Memory B cell (primary cell): ENCODE measurements around the gene NTN3.

Experiments used
- ATAC-seq: fragments of 150-1000 bp; cut with Tn5 transposase; 2 replicates; pipeline ENCODE4 v1.10.0; 2021; ENCODE audit warnings: low read depth, mild to moderate bottlenecking, moderate library complexity
- DNase-seq, 2 donors: peaks; one replicate each; pipeline ENCODE4 v3.0.0; 2022; ENCODE audit warnings: low spot score in 2 of 2
- H3K27ac Mint-ChIP-seq: one replicate; pipeline ENCODE4 v1.8.0; 2022; ENCODE audit warnings: mild to moderate bottlenecking, moderate library complexity, mixed read lengths
- H3K27me3 Mint-ChIP-seq: one replicate; pipeline ENCODE4 v1.8.0; 2022; ENCODE audit warnings: mixed read lengths
- H3K36me3 Mint-ChIP-seq: one replicate; pipeline ENCODE4 v1.8.0; 2022; ENCODE audit warnings: mild to moderate bottlenecking, mixed read lengths
- H3K4me1 Mint-ChIP-seq: one replicate; pipeline ENCODE4 v1.8.0; 2022; ENCODE audit warnings: mixed read lengths
- H3K4me3 Mint-ChIP-seq: one replicate; pipeline ENCODE4 v1.8.0; 2022; ENCODE audit warnings: mild to moderate bottlenecking, moderate library complexity, mixed read lengths
- H3K9me3 Mint-ChIP-seq: one replicate; pipeline ENCODE4 v1.8.0; 2022; ENCODE audit warnings: mixed read lengths

Gene NTN3

GRCh38 chr16:2512735-2513404 lies 41.8 kb downstream of the NTN3 start:
- H3K27me3 Mint-ChIP-seq = no peaks in the 10 kb centered on the region
- H3K4me1 Mint-ChIP-seq = peaks cover 57% of the 10 kb centered on the region
- peak overlapping the region; percentile 94 for H3K27ac Mint-ChIP-seq
- no peaks in the 10 kb centered on the region for H3K9me3 Mint-ChIP-seq
- H3K4me3 Mint-ChIP-seq = peak overlapping the region; percentile 94
- DNase-seq (no peak), ATAC-seq (peak; percentile 3)
- H3K36me3 Mint-ChIP-seq = peaks cover 7% of the 10 kb centered on the region

GRCh38 chr16:2513405-2514332 lies 42.6 kb downstream of the NTN3 start, which contains the start of gene ATP6V0C:
TSS of gene ATP6V0C (plus strand) at chr16:2513952. CDS start at chr16:2514104, 152 bp downstream.
- DNase-seq = peak; percentile 92 to 94

GRCh38 chr16:2514333-2515179 lies 43.5 kb downstream of the NTN3 start:
- Mint-ChIP-seq H3K4me3 (peak overlapping the region; percentile 94), H3K9me3 (no peaks in the 10 kb centered on the region), H3K4me1 (peaks cover 54% of the 10 kb centered on the region), H3K27me3 (no peaks in the 10 kb centered on the region), H3K27ac (peak overlapping the region; percentile 94), H3K36me3 (peaks cover 10% of the 10 kb centered on the region)
- no peak for DNase-seq
- ATAC-seq = peak; percentile 1

More at GRCh38 chr16:2513405-2514332, 42.6 kb downstream of the NTN3 start, which contains the start of gene ATP6V0C:
- H3K36me3 Mint-ChIP-seq = peaks cover 7% of the 10 kb centered on the region
- peak within 1 kb of the TSS; percentile 94 for H3K4me3 Mint-ChIP-seq
- H3K4me1 Mint-ChIP-seq = peaks cover 51% of the 10 kb centered on the region
- H3K27me3 Mint-ChIP-seq = no peaks in the 10 kb centered on the region
- peak within 1 kb of the TSS; percentile 94 for H3K27ac Mint-ChIP-seq
- no peaks in the 10 kb centered on the region for H3K9me3 Mint-ChIP-seq
- peak; percentile 77 for ATAC-seq

DNA sequence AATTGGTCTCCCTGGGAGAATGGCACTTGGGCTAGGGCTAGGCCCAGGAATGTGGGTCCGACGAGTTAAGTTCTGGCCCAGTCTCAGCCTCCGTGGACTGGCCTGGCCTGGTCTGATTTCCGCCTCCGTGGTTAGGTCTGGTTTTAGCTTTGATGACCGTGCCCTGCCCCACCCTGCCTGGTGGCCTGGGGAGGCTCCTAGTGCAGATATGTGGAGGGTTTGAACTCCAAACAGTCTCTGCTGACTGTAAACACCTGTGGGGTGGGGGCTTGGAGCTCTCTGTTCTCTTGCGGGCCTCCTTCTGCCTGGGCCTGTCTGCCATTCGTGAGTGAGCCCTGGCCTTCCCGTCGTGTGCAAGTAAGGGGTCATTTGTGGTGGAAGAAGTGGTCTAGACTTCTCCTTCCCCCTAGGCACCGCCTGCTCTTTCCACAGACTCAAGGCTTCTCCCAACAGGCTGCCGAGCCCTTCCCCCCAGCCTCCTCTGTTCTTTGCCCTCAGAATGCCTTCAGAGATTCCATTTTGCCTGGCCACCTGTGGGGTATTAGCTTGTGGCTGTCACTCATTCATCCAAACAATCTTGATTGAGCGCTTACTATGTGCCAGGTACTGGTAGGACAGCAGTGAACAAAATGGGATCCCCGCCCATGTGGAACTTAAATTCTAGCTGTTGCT lies 44.2 kb downstream of the NTN3 start:
- peak overlapping the region; percentile 92 for H3K4me3 Mint-ChIP-seq
- H3K9me3 Mint-ChIP-seq = no peaks in the 10 kb centered on the region
- ATAC-seq (no peak), DNase-seq (no peak)
- H3K27me3 Mint-ChIP-seq = no peaks in the 10 kb centered on the region
- H3K36me3 Mint-ChIP-seq = peaks cover 13% of the 10 kb centered on the region
- H3K27ac Mint-ChIP-seq = peak overlapping the region; percentile 94
- peaks cover 51% of the 10 kb centered on the region for H3K4me1 Mint-ChIP-seq

GRCh38 chr16:2516391-2517240 lies 45.5 kb downstream of the NTN3 start:
- Mint-ChIP-seq H3K27me3 (no peaks in the 10 kb centered on the region), H3K4me3 (peak overlapping the region; percentile 92), H3K36me3 (peaks cover 13% of the 10 kb centered on the region), H3K9me3 (no peaks in the 10 kb centered on the region), H3K27ac (peak overlapping the region; percentile 94), H3K4me1 (peaks cover 51% of the 10 kb centered on the region)
- DNase-seq (no peak), ATAC-seq (no peak)

- Mint-ChIP-seq H3K4me1 (peaks cover 39% of the 10 kb centered on the region), H3K27ac (peak overlapping the region; percentile 94), H3K27me3 (no peaks in the 10 kb centered on the region), H3K4me3 (no peak overlapping the region), H3K36me3 (peaks cover 13% of the 10 kb centered on the region), H3K9me3 (no peaks in the 10 kb centered on the region)
- no peak for ATAC-seq
- no peak for DNase-seq
These were observed 47.0 kb downstream of the NTN3 start for GRCh38 chr16:2517954-2518605.

- Mint-ChIP-seq H3K27me3 (no peaks in the 10 kb centered on the region), H3K36me3 (peaks cover 16% of the 10 kb centered on the region), H3K27ac (peak overlapping the region; percentile 94), H3K9me3 (no peaks in the 10 kb centered on the region), H3K4me3 (peak overlapping the region; percentile 79), H3K4me1 (peaks cover 42% of the 10 kb centered on the region)
- DNase-seq (no peak), ATAC-seq (no peak)
These were observed 48.0 kb downstream of the NTN3 start for GRCh38 chr16:2518823-2519710.

- H3K9me3 Mint-ChIP-seq = no peaks in the 10 kb centered on the region
- DNase-seq (no peak), ATAC-seq (no peak)
- H3K36me3 Mint-ChIP-seq = peaks cover 20% of the 10 kb centered on the region
- H3K4me1 Mint-ChIP-seq = peaks cover 42% of the 10 kb centered on the region
- H3K4me3 Mint-ChIP-seq = peak overlapping the region; percentile 79
- peak overlapping the region; percentile 94 for H3K27ac Mint-ChIP-seq
- no peaks in the 10 kb centered on the region for H3K27me3 Mint-ChIP-seq
These were observed 48.6 kb downstream of the NTN3 start for GRCh38 chr16:2519711-2520080.

- ATAC-seq (peak; percentile 57), DNase-seq (peak; percentile 87)
- Mint-ChIP-seq H3K36me3 (peaks cover 20% of the 10 kb centered on the region), H3K4me1 (peaks cover 40% of the 10 kb centered on the region), H3K27me3 (no peaks in the 10 kb centered on the region), H3K9me3 (no peaks in the 10 kb centered on the region), H3K4me3 (peak within 1 kb of the TSS; percentile 89), H3K27ac (peak within 1 kb of the TSS; percentile 94)
These were observed 49.1 kb downstream of the NTN3 start, which contains the start of gene AMDHD2 for GRCh38 chr16:2520097-2520783. TSS of gene AMDHD2 (plus strand) at chr16:2520371. CDS start at chr16:2520459, 88 bp downstream.

DNA sequence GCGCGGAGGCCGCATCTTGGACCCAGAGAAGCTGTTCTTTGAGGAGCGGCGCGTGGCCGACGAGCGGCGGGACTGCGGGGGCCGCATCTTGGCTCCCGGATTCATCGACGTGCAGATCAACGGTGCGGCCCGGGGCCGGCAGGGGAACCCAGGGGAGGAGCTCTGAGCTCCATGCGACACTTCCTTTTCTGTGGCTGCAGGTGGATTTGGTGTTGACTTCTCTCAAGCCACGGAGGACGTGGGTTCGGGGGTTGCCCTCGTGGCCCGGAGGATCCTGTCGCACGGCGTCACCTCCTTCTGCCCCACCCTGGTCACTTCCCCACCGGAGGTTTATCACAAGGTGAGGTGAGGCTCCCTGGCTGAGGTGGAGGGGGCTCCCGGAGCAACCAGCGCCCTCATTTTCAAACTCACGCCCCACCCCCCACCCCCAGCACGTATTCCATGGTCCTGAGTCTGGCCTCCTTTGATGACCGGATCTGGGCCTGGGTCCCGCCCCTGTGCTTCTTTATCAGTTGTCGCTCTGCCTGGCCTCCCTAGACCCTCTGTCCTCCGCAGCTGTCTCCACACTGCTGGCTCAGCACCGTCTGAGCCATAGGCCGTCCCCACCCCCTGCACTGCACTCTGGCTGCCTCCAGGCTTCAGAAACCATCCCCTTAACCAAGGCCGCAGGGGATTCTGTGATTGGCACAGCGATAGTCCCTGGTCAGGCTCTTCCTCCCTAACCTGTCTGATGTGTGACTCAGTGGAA lies 49.9 kb downstream of the NTN3 start:
- ATAC-seq (peak; percentile 81), DNase-seq (peak; percentile 79 to 88)
- no peaks in the 10 kb centered on the region for H3K27me3 Mint-ChIP-seq
- H3K9me3 Mint-ChIP-seq = no peaks in the 10 kb centered on the region
- peaks cover 33% of the 10 kb centered on the region for H3K4me1 Mint-ChIP-seq
- H3K27ac Mint-ChIP-seq = peak overlapping the region; percentile 94
- H3K4me3 Mint-ChIP-seq = peak overlapping the region; percentile 89
- peaks cover 21% of the 10 kb centered on the region for H3K36me3 Mint-ChIP-seq
